Stimulated activated CD4-positive, alpha-beta T cell treated with anti-CD3 and anti-CD28 coated beads, Interleukin-2, amount 100 ng/mL, for 4 hours (primary cell): Measurements from ENCODE around the gene MRAP2.
"Not testable (repeated sequence)": the region's sequence is repeated elsewhere in the genome, so short reads cannot be mapped to it uniquely, and the experiment has no call there.

ENCODE experiments used
- DNase-seq: peaks from one replicate; pipeline ENCODE4 v3.0.0-alpha.2; 2020; ENCODE audit warnings: low read depth

The MRAP2 gene

GRCh38 chr6:84133385-84133784 lies 99.8 kb downstream of the MRAP2 start:
- not testable (repeated sequence) for DNase-seq

GRCh38 chr6:84135291-84135690 lies 101.7 kb downstream of the MRAP2 start:
- DNase-seq, result no peak

- no peak for DNase-seq
Measured at GRCh38 chr6:84136364-84137050, 102.9 kb downstream of the MRAP2 start.

- DNase-seq, result no peak
Measured at GRCh38 chr6:84137051-84137375, 103.4 kb downstream of the MRAP2 start.

- no peak for DNase-seq
Measured at GRCh38 chr6:84137989-84138575, 104.5 kb downstream of the MRAP2 start.

GRCh38 chr6:84139311-84139710 lies 105.7 kb downstream of the MRAP2 start:
- DNase-seq, result no peak
